HG03442 (cell line): ENCODE data around the gene PDHB.

Source experiments
- ATAC-seq: cut with Tn5 transposase; IDR thresholded peaks from one replicate; pipeline ENCODE4 v1.9.1; 2021; ENCODE audit warnings: mild to moderate bottlenecking, moderate library complexity; ENCODE audit not compliant: unreplicated experiment

The PDHB gene

DNA sequence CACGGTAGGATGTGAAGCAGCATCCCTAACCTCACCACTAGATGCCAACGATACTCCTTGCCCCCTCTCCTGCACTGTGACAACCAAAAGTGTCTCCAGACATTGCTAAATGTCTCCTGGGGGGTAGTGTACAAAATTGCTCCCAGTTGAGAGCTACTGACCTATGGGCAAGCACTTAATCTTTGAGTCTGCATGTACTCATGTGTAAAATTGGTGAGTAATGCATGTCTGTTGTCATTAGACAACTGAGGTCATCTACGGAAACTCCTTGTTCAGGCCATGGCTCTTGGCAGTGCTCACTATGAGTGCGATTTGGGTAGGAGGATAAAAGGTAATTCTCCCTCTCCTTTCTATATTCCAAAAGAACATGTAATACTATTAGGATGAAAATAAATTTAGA, 29.2 kb downstream of the PDHB start:
- ATAC-seq: no peak

DNA sequence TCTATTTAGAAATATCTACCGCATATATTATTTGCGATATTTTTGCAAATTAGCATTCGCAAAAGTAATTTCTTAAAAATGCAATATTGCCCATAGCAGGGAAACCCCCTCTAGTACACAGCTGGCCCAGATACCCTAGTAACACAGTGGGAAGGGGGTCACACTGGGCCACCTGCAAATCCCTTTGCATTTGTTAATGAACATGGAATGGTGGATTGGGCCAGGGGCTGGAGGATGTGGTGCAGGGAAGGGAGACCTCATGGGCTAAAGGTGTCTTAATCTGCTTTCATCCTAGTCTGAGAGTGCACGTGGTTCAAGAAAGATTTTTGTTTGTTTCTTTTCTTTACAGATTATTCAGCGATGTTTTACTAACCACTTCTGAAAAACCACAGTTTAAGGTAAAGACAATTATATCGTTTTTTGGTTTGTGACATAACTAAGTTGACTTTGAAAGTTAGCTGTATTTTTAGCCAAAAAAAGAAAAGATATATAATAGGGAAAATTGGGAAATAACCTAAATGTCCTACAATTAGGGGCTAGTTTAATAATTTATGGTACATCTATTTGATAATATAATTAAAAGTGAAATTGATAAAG, 30.0 kb downstream of the PDHB start:
- ATAC-seq: no peak

DNA sequence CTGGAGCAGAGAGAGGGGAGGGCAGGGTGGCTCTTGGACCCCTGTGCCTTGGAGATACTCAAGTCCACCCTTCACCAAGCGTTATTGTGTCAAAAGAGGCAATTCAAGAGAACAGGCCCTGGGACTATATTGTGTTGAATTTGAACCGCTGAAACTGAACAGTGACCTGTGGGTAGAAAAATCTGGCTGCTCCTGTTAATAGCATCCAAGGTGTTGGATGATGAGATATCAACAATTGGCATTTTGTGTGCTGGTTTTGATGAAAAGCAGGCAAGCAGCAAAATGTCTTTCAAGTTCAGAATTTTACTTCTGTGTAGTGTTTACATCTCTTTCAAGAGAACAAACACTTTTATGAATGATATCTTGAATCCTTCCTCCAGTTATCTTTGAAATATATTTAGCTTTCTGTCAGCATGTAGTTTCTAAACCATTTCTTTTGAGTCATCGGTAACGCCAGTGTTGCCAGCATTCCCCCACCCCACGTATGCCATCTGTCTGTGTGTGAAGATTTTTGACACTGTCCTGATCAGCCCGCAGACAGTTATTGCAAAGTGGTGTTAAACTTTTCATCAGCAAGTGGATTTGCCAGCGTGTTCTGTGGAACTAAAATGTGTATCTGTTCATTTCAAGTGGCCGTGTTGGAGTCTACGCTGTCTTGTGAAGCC, 34.8 kb downstream of the PDHB start:
- ATAC-seq: no peak

DNA sequence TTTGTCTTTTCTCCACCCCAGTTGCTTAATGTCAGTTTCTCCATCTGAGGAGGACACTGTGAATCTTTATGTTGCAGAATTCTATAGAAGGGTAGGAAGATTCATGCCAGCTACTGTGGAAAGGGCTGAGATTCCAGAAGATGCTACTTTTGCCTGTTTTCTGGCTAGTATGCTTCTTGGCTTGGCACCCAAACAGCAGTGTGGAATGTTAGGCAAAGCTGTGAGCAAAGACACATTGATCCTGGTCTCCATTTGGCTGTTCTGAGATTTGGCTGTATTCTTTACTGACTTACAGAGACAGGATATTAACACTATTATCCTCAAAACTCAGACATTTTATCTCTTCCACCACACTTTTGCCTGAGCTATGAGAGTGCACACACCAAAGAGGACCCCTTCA, 39.3 kb downstream of the PDHB start:
- no peak for ATAC-seq

DNA sequence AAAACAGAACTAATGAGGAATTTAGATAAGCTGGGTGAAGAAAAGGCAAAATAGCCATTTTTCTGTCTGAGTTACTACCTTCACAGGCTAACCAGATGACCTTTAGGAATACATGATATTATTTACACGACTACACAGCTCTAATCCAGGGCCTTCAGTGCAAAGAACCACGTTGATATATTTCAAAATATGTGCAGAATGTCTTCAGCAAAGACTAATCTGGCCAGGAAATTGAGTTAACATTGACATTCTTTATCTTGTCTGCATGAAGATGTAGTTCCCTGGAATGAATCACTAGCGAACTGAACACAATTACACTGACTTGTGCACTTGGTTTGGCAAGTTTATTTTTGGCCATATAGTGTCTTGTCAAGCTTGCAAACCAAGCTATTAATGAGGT, 41.5 kb downstream of the PDHB start:
- no peak for ATAC-seq

DNA sequence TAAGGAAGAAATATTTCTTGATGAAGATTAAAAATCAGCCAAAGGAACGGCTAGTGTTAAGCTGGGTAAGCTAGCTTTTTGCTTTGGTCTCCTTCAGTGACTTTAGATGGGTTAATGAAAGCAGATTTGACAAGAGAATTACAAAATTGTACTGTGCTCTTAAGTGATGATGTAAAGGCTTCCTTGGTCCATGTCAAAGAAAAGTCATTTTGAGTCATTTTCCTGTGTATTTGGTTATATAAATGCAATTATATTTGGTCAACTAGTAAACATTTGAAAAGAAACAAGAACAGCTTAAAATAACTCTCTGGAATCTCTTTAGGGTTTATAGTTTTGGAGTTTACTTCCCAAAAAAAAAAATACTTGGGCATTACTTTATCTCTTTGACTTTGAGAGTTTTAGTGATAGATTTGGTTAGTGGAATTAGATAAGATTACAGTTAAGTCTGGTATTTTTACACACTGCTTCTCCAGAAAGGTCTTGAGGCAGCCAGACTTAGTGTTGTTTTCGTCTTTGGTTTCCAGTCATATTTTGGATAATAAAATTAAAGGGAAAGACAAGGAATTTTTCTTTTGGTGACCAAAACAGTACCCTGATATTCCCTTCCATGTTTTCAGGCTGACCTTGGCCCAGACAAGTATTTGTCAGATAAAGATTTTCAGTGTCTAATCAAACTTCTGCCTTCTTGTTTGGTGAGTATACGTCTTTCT, 42.3 kb downstream of the PDHB start:
- no peak for ATAC-seq

DNA sequence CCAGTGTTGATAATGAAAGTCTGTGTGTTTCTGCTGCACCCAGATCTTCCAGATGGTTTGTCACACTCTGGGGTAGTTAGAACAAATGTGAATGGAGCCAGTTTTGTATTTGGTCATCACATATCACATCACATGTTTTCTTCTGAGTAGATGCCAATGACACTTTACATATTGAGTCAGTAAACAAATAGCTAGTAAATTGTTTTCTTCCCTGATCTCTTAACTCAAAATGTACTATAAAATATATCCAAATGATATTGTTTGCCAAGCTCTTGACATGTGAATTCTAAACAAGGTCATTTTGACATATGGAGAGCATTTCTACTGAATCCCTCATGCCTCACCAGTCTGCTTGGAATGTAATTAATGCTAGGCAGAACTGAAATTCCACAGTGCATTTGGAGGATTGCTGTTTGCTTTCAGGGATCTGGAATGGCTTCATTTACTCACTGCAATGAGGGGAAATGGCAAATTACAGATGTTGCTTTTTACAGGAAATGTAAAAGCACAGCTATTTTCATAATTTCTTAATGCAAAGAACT, 45.0 kb downstream of the PDHB start:
- ATAC-seq: no peak

DNA sequence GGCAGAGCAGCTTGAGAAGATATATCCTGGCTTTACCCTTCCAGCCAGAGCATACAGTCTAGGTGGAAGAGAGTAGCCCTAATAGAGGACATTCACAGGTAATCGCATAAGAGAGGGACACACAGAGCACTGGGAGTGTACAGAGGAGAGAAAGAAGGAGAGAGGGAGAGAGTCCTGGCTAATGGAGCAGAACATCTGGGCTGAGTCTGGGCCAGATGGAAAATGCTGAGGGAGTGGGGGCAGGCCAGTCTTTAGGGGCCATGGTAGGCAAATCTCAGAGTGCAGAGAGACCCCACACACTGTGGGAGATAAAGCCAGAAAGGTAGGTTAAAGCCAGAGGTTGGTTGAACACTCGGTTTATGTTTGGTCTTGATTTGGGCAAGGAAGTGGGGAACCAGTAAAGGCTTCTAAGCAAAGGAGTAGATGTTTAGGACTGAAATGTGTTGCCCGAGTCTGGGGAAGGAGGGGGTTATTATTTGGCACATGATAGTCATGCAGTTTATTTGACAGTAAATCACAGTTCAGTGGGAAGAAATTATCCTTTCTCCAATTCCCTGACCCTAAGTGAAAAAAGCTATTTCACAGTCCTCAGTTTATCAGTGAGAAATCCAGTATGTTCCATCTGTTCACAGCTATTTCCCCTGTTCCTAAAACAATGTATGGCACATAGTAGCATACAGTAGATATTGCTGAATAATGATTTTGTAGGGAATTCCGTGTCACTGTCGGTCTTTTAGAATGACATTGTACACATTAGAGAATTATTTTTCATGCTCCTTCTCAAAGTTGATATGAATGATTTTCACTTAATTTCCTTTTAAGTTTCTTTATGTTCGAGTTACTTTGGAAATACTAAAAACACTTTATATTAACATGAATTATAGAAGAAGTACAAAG, 45.7 kb downstream of the PDHB start:
- no peak for ATAC-seq

DNA sequence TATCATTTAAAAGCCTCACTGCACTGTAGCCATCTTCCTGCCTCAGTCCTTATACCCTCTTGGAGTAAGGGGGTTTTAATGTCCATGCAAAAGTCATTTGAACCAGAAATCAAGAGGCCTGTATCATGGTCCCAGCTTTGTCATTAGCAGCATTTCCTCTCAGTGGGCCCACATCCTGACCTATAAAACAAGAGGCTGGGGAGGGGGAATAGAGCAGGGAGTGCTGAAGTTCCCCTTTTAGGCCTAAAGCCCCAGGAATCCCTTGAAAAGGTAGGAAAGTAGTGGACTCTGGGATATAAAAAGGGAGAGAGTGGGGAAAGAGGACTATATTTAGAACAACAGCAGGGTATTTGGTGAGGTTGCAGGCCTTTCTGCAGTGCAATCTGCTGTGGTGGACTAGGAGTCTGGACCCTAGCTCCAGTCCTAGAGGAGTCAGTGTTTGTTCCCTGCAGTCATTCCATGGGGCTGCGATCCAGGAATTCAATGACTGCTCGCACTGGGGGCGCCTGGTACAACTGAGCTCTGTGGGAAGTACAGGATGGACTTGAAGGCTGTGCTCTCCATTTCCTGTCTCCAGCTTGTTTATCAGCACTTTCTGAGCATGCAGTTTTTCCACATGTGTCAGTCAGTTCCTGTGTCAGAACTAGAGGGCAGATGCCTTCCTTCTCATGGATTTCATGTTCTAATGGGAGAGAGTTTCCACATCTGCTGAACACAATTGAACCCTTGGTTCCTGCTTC, 46.8 kb downstream of the PDHB start:
- ATAC-seq: no peak

DNA sequence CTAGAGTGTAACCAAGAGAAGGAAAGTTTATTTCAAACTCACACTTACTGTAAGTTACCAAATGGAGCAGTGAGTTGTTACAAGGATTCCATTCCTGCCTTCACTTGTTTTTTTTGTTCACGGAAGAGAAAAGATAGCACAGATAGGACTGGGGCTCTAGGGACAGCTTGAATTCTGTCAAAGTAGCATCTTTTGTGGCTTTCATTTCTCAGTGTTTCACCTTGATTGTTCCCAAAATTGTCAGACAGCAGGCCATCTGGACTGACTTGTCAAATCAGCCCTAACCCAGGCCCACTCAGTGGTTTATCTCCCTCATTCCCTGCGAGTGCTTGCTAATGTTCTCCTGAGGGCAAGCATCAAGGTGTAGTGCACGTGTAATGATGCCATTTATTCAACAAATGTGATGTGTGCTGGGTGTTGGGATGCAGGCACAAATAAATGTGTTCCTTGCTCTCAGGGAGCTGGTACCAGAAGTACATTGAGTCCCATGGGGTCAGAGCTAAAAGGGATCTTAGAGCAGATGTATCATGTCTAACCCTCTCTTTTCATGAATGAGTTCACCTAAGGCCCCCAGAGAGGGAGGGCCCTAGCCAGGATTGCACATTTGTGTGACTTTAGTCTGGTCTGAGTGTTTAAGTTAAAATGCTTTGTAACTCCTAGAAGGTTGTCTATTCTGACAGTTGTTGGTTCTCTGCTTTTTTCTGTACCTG, 49.1 kb downstream of the PDHB start:
- no peak for ATAC-seq

DNA sequence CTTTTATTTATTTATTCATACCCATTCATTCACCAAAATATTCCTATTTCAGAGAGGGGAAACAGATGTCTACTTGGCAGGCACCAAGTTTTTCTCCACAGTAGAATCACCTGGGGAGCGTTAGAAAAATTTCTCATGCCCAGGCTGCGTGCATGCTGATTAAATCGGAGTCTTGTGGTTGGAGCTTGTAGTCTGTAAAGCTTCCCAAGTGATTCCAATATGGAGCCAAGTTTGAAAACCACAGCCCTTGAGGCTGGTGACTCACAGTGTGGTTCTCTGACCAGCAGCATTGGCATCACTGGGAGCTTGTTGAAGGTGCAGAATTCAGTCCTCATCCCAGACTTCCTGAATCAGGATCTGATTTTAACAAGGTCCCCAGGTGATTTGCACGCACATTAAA, 49.7 kb downstream of the PDHB start:
- ATAC-seq: no peak

DNA sequence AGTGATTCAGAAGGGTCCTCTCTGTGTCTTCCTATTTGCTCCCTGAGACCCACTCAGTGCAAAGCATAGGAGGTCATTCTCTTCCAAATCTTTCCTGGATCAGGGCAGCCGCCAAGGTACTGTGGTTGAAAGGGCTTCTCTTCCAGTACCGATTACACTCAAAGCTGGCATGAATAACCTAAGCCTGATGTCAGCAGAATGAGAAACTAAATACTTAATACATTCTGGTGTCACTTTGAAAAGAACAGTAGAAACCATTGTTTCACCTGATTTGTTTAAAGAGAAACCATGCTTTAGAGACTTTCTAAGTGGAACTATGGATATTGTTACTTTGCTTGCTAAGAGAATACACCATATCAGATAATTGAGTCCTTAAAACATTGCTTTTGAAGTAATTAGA, 50.2 kb downstream of the PDHB start:
- ATAC-seq: no peak

DNA sequence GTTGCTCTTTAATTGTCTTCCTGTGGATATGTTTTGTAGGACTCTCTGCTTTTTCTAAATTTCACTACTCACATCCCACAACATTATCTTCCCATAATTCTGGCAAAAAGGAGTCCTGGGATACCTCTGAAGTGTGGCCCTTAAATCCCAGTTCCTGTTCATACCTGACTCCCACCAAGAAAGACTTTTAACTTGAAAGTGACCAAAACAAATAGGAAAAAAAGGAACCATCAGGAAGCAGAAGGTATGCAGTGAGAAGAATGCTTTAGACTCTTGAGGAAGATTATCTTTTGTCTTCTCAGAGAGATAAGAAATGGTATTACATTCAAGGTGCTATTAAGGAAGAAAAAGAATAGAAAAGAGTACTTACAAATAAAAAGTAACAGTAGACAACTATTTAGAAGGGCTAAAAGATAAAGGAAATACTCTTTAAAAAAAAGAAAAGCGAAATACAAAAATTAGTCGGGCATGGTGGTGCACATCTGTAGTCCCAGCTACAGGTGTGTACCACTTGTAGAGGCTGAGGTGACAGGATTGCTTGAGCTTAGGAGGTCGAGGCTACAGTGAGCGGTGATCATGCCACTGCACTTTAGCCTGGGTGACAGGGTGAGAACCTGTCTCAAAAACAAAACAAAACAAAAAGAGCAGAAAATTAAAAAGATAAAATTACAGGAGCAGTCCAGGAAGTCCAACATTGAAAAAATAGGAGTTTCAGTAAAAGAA, 54.1 kb downstream of the PDHB start:
- ATAC-seq: no peak

DNA sequence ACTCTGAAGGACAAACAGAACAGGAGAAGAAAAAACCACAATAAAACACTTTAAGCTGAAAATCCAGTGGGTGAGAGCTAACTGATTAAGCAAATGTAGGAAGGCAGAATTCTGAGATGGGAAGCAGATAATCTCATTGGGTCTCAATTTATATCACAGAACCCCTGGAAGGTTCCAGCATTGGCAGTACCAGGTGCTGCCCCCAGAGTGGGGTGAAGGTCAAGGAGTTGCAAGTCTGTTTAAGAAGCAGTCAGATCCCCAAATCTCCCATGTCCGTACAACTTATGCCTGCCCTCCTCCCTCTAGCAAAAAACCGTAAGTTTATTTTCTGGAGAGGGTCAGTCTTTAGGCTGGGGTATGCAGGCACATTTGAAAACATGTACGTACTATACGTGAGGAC, 55.9 kb downstream of the PDHB start:
- ATAC-seq: no peak
